ENCODE measurements around the gene DVL1.

- no peak for TF ChIP-seq EGR1 (IDR thresholded peaks at IDR 0.05)
- no peak for TF ChIP-seq ZBTB7A (IDR thresholded peaks at IDR 0.05; ENCODE audit: low read depth)
- no peak for TF ChIP-seq RAD21 (IDR thresholded peaks at IDR 0.05; ENCODE audit: low read depth)
- no peak for TF ChIP-seq MAX (IDR thresholded peaks at IDR 0.05)
- TF ChIP-seq FOXM1 (IDR thresholded peaks at IDR 0.05; ENCODE audit: borderline replicate concordance, low read depth), result no peak
- TF ChIP-seq NFIC (IDR thresholded peaks at IDR 0.05), result no peak
- no peak for TF ChIP-seq TAF1 (IDR thresholded peaks at IDR 0.05; ENCODE audit: low read depth)
- no peak for TF ChIP-seq EP300 (IDR thresholded peaks at IDR 0.05; ENCODE audit: borderline replicate concordance)
- no peak for TF ChIP-seq CEBPB (IDR thresholded peaks at IDR 0.05)
- TF ChIP-seq TCF12 (IDR thresholded peaks at IDR 0.05; ENCODE audit: low read depth), result no peak
- TF ChIP-seq, protein P1, sequence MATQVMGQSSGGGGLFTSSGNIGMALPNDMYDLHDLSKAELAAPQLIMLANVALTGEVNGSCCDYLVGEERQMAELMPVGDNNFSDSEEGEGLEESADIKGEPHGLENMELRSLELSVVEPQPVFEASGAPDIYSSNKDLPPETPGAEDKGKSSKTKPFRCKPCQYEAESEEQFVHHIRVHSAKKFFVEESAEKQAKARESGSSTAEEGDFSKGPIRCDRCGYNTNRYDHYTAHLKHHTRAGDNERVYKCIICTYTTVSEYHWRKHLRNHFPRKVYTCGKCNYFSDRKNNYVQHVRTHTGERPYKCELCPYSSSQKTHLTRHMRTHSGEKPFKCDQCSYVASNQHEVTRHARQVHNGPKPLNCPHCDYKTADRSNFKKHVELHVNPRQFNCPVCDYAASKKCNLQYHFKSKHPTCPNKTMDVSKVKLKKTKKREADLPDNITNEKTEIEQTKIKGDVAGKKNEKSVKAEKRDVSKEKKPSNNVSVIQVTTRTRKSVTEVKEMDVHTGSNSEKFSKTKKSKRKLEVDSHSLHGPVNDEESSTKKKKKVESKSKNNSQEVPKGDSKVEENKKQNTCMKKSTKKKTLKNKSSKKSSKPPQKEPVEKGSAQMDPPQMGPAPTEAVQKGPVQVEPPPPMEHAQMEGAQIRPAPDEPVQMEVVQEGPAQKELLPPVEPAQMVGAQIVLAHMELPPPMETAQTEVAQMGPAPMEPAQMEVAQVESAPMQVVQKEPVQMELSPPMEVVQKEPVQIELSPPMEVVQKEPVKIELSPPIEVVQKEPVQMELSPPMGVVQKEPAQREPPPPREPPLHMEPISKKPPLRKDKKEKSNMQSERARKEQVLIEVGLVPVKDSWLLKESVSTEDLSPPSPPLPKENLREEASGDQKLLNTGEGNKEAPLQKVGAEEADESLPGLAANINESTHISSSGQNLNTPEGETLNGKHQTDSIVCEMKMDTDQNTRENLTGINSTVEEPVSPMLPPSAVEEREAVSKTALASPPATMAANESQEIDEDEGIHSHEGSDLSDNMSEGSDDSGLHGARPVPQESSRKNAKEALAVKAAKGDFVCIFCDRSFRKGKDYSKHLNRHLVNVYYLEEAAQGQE (IDR thresholded peaks at IDR 0.05; ENCODE audit: low read depth), result no peak
- TF ChIP-seq TEAD4 (IDR thresholded peaks at IDR 0.05), result no peak
- TF ChIP-seq YY1 (IDR thresholded peaks at IDR 0.05; ENCODE audit: low read depth), result no peak
Measured at GRCh38 chr1:1302006-1302430, 47.2 kb downstream of the DVL1 start.

Data from Ishikawa (cell line).